ENCODE measurements around the gene MXI1. TPM values are rescaled to one million over a fixed set of nuclear protein-coding genes. Genes with fewer than 3 reads are reported as not detected.
"Not testable (repeated sequence)": the region's sequence is repeated elsewhere in the genome, so short reads cannot be mapped to it uniquely, and the experiment has no call there.

MXI1 gene
- total RNA-seq, 1 donor from 2014 or later = 35.8 TPM

GRCh38 chr10:110242511-110242910 is 35.1 kb downstream of the MXI1 start:
- ATAC-seq = no peak

- ATAC-seq = peak; percentile 86
Observed at GRCh38 chr10:110244550-110244949, 37.1 kb downstream of the MXI1 start.

GRCh38 chr10:110247833-110248232 is 40.4 kb downstream of the MXI1 start:
- ATAC-seq = not testable (repeated sequence)

- not testable (repeated sequence) for ATAC-seq
Observed at GRCh38 chr10:110249489-110249888, 42.1 kb downstream of the MXI1 start.

- ATAC-seq = not testable (repeated sequence)
Observed at GRCh38 chr10:110251392-110251791, 44.0 kb downstream of the MXI1 start.

GRCh38 chr10:110252151-110252550 is 44.7 kb downstream of the MXI1 start:
- ATAC-seq = no peak

GRCh38 chr10:110254467-110254866 is 47.1 kb downstream of the MXI1 start:
- no peak for ATAC-seq

- no peak for ATAC-seq
Observed at GRCh38 chr10:110258542-110258941, 51.1 kb downstream of the MXI1 start.

- no peak for ATAC-seq
Observed at GRCh38 chr10:110259317-110259716, 51.9 kb downstream of the MXI1 start.

- no peak for ATAC-seq
Observed at GRCh38 chr10:110260746-110261477, 53.5 kb downstream of the MXI1 start.

GRCh38 chr10:110263164-110263563 is 55.8 kb downstream of the MXI1 start:
- ATAC-seq = no peak

GRCh38 chr10:110265573-110266193 is 58.3 kb downstream of the MXI1 start:
- no peak for ATAC-seq

GRCh38 chr10:110267276-110267675 is 59.9 kb downstream of the MXI1 start:
- no peak for ATAC-seq

GRCh38 chr10:110268442-110268841 is 61.0 kb downstream of the MXI1 start:
- no peak for ATAC-seq

- ATAC-seq = no peak
Observed at GRCh38 chr10:110268971-110269370, 61.6 kb downstream of the MXI1 start.

- ATAC-seq = no peak
Observed at GRCh38 chr10:110269374-110270318, 62.2 kb downstream of the MXI1 start.

GRCh38 chr10:110272995-110273394 is 65.6 kb downstream of the MXI1 start:
- not testable (repeated sequence) for ATAC-seq

- ATAC-seq = peak; percentile 91
Observed at GRCh38 chr10:110273474-110273873, 66.1 kb downstream of the MXI1 start.

- no peak for ATAC-seq
Observed at GRCh38 chr10:110274072-110274627, 66.7 kb downstream of the MXI1 start.

- no peak for ATAC-seq
Observed at GRCh38 chr10:110274647-110275046, 67.2 kb downstream of the MXI1 start.

GRCh38 chr10:110275128-110275729 is 67.8 kb downstream of the MXI1 start:
- no peak for ATAC-seq

- ATAC-seq = no peak
Observed at GRCh38 chr10:110276603-110277002, 69.2 kb downstream of the MXI1 start.
